HG02970 (cell line): ENCODE results near the gene SETDB2.

Experiments used
- ATAC-seq: cut with Tn5 transposase; IDR thresholded peaks from one replicate; pipeline ENCODE4 v1.9.1; 2021; ENCODE audit warnings: mild to moderate bottlenecking, moderate library complexity, moderate number of reproducible peaks; ENCODE audit not compliant: unreplicated experiment, low FRiP score

Gene SETDB2

DNA sequence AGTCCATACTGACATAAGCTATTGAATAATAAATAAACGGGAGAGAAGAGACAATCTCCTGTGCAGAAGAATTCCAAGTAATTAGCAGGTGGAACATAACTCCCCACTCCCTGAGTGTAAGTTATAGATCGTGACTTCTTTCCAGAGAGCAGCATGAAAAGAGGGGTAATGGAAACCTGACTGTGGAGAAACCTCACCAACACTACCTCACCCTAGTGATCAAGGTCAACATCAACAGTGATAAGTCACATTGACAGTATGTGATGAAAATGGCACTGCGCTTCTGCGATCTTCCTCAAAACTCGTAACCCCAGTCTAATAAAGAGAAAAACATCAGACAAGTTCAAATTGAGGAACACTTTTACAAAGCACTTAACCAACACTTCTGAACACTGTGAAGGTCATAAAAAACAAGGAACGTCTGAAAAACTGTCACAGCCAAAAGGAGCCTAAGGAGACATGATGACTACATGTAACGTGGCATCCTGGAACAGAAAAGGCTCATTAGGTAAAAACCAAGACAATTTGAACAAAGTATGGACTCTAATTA is 20.0 kb upstream of the SETDB2 start:
- ATAC-seq = no peak

DNA sequence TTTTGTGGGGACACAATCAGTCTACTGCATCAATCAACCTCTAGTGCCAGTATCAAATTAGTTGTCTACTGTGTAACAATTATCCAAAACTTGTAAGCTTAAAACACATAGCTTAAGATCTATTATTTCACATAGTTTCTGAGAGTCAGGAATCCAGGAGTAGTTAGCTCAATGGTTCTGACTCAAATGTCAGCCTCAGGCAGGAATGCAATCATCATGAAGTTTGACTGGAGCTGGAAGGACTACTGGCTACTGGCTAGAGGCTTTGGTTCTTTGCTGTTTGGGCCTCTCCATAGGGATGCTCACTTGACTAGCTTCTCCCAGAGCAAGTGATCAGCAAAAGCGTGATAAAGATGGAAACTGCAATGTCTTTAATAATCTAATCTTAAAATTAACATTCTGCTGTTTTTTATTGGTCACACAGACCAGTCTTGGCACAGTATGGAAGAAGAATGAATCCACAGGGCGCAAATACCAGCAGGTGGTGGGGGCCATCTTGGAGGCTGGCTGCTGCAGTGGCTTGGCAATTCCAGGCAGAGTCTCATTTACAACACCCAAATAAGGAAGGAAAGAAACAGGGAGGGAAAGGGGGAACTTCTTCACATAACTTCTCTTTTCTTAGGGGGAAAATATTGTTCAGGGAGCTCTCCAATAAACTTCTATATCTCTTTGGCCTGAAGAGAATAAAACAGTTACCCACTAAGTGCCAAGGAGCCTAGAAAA is 15.9 kb upstream of the SETDB2 start:
- no peak for ATAC-seq

DNA sequence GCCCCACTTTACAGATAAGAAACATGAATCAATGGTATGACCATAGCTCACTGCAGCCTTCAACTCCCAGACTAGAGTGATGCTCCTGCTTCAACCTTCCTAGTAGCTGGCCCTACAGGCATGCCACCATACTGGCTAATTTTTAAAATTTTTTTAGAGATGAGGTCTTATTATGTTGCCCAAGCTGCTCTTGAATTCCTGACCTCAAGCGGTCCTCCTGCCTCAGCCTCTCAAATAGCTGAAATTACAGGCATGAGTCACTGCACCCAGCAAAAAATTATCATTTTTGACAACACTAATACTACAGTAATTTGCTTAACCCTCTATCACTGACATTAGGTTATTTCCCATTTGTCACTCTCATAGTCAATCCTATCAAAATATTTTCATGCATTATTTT is 15.0 kb upstream of the SETDB2 start:
- ATAC-seq = no peak

DNA sequence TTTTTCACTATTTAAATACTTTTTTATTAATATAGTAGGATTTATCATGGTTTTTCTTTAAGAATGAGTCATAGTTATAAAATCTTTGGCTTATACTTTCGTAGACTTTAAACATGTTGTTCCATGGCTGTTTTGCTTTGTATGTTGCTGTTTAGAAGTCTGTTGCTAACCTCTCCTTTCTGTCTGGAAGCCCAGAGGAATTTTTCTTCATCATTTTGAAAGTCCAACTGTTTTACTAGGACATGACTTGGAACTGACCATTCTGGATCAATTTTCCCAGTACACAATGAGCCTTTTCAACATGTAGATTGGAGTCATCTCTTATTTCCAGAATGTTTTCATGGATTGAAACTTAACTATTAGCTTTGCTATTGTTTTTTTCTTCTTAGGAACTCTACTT is 8.1 kb upstream of the SETDB2 start:
- no peak for ATAC-seq

DNA sequence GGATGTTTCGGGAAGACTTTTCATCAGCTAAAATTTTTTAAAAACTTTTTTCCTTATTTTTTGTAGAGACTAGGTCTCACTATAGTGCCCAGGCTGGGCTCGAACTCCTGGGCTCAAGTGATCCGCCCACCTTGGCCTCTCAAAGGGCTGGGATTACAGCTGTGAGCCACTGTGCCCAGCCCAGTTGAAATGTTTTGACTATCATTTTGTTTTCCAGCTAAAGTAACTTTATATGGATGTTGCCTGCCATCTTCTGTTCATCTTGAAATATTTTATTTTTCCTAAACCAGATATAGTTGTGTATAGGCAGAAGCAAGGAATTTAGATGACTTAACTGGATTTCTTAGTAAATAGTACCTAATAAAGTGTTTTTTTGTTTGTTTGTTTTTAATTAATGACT is 7.2 kb upstream of the SETDB2 start:
- no peak for ATAC-seq

DNA sequence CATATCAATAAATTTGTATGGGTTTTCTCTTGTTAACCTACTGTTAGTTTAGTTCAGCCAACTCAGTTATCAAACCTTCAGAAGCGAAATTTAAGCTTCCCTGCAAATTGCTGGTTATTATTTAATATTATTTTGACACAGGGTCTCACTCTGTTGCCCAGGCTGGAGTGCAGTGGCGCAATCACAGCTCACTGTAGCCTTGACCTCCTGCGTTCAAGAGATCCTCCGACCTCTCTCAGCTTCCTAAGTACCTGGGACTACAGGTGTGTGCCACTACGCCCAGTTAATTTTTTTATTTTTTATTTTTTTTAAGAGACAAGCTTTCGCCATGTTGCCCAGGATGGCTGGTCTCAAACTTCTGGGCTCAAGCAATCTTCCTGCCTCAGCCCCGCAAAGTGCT is 6.4 kb upstream of the SETDB2 start:
- ATAC-seq = no peak

DNA sequence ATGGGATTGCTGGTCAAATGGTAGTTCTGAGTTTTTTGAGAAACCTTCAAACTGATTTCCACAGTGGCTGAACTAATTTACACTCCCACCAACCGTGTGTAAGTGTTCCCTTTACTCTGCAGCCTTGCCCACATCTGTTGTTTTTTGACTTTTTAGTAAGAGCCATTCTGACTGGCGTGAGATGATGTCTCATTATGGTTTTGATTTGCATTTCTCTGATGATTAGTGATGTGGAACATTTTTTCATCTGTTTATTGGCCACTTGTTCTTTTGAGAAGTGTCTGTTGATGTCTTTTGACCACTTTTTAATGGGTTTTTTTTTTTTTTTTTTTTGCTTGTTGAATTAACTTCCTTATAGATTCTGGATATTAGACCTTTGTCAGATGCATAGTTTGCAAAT is 4.5 kb upstream of the SETDB2 start:
- ATAC-seq = no peak

DNA sequence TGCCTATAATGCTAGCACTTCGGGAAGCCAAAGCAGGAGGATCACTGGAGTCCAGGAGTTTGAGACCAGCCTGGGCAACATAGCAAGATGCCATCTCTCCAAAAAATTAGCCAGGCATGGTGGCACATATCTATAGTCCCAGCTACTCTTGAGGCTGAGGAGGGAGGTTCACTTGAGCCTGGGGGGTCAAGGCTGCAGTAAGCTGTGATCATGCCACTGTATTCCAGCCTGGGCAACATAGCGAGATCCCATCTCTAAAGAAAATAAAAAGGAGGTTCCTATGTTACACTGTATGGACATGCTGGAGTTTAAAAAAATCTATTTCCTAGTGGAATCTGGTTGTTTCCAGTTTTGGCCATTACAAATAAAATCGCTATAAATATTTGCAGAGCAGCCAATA is 2.8 kb upstream of the SETDB2 start:
- ATAC-seq = no peak

DNA sequence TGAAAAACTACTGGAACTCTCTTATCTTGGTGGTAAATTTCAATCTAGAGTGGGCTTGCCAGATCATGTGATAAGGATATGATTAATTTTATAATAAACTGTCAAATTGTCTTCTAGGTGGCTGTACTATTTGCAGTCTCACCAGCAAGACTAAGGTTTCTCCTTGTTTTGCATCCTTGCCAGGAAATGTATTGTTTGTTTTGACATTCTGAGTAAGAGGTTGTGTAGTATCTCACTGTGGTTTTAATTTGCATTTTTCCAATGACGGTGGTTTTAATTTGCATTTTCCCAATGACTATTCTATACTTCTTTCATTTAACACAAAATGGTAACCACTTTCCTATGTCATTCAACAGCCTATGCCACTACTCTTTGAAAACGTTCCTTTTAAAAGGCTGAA is 2.2 kb upstream of the SETDB2 start:
- no peak for ATAC-seq

DNA sequence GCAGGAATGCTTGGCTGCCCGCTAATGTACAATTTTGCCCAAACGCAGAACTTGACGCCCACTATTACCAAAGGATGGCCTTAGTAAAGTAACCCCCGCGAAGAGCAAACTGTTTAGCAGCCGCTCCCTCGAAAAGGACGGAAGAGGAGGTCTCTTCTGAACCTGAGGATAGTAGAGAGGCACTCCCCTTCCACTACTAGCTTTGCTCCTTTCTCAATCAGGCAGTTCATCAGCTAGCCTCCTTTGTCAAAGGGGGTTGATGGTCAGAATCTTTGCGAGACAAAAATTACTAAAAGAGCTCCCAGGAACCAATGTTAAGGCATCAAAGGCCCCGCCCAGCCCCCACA is 744 bp upstream of the SETDB2 start:
- no peak for ATAC-seq

DNA sequence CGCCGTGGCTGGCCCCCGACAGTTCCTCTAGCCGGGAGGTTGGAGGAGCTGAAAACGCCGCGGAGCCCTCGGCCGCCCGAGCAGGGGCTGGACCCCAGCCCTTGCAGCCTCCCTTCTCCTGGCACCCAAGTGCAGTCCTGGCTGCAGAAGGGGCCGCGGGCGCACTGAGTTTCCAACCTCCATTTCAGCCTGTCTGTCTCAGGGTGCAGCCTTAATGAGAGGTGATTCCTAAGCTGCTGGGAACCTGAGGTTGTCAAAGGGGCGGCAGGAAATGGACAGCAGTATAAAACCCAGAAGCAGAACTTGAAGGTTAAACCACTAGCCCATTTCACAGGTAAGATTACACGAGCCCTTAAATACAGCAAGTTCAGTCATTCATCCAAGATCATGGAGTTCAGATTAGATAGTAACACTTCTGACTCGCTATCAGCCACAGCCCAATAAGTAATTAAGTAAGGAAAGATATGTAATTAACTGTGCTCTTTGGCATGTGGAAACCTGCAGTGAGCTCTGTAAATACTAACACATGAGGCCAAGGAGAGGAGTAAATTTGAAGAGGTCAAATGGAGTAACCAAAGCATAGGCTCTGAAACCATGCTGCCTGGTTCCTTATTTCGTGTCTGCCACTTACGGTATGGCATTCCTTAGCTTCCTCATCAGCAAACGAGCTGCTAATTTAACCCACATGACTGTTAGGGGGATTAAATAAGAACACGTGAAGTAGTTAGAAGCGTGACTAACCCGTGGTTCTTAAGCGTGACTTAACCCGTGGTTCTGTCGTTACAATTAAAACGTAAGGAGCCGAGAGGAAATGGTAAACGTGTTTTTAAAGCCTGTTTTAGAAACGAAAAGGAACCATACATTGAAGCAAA is 686 bp downstream of the SETDB2 start:
- peak; percentile 2 for ATAC-seq

DNA sequence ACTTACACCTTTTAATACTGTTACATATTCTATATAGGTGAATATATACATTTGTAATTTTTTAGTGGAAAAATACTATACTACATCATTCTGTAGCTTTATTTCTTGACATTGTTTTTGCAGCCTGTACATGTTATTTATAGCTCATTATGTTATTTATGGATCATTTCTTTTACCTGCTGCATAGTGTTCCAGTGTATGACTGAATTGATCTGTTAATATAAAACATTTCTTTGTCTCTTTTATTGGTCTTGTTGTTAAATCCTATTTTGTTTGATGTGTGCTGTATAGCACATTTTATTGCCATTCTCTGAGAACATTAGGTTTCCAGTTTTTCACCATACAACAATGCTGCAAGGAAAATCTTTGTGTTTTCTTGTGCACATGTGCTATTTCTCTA is 2.4 kb downstream of the SETDB2 start:
- ATAC-seq = no peak

DNA sequence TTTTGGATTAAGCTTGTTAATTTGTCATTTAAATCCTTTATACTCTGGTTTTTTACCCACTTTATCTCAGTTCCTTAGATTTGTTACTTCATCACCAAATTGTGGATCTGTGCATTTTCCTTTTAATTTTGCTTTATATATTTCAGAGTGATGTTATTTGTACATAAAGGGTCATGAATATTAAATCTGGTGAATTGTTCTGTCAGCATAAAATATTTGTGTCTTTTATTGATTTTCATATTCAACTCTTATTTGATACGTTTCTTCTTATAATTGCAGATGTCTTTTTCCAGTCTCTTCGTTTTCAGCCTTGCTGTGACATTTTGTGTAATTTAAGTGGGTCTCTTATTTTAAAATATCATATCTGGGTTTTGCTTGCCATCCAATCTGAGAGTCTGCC is 4.7 kb downstream of the SETDB2 start:
- no peak for ATAC-seq

DNA sequence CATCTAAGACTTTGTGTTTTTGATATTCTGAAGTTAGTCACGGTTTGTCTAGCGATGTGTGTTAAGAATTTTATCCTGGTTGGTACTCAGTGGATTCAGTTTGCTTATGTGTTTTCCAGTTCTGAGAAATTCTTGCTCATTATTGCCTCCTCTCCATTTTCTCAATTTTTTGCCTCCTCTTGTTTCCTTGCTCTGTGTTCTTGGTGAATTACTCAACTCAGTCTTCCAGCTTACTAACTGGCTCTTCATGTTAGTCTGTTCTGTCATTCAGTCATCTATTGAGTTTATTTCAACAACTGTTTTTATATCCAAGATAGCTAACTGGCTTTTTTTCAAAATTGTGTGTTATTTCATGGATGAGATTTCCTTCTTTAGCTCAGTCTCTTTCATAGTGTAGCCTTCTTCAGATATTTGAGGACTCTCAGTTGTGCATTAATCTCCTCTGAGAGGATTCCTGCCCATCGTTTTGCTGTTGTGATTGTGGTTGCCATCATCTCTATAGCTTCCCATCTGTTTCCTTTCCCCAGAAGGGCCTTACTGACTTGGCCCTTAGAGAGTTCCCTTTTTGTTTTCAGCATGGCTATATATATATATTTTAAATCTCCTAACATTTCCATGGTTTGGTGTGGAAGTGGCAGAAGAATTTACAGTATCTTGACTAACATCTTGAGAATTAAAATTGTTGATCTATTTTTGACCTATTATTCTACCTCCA is 6.2 kb downstream of the SETDB2 start:
- no peak for ATAC-seq

DNA sequence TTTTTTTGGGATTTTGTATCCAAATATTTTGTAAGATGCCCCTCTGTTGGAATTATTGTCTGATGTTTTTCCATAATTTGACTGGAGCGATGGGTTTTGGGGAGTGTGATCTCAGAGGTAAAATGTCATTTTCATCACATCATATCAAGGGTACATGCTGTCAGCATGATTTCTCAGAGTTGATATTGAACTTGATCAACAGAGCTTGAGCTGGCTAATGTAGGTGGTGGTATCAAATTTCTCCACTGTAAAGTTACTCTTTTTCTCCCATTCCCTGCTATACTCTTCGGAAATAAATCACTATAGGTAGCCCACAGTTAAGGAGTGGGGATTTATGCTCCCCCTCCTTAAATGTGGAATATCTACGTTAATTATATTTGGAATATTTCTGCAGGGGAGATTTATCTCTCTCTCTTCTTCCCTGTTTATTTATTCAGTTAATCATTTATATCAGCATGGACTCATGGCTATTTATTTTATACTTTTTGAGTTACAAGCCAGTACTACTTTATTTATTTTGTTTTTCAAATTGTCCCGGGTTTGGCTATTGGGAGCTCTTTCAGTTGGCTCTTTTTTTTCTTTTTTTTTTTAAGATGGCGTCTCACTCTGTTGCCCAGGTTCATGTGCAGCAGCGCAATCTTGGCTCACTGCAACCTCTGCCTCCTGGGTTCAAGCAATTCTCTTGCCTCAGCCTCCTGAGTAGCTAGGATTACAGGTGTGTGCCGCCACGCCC is 8.8 kb downstream of the SETDB2 start:
- no peak for ATAC-seq

DNA sequence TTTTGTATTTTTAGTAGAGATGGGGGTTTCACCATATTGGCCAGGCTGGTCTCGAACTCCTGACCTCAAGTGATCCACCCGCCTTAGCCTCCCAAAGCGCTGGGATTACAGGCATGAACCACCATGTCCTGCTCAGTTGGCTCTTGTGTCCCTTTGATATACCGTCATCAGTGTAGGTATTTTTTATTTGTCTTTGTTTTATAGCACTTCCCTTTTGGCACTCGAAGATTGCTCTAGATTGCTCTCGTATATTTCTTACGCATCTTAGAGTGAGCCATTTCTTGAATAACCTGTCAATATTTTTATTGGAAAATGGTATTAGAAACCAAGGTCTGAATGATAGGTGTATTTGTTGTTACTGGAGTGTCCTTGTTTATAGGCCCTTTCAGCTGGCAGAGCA is 9.4 kb downstream of the SETDB2 start:
- no peak for ATAC-seq

DNA sequence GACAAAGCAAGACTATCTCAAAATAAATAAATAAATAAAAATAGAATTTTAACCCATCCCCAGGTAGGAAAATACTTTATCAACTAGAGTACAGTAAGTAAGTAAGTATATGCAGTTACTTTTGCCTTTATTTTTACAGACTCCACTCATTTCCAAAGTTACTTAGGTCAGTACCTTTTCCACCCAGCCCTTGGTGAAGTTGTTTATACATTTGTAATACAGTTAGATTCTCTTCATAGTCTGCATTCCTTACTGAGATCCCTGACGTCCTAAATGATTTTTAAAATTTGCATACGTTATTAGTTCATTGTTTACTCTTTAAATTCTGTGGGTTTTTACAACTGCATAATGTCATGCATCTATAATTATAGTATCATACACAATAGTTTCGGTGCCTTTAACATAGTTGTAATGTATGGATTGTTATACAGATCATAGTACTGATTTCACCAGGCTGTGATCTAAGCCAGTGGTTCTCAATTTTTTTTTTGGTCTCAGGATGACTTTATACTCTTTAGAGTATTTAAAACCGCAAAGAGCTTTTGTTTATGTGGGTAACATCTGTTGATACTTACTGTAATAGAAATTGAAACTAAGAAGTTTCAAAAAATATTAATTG is 10.4 kb downstream of the SETDB2 start:
- peak; percentile 78 for ATAC-seq

DNA sequence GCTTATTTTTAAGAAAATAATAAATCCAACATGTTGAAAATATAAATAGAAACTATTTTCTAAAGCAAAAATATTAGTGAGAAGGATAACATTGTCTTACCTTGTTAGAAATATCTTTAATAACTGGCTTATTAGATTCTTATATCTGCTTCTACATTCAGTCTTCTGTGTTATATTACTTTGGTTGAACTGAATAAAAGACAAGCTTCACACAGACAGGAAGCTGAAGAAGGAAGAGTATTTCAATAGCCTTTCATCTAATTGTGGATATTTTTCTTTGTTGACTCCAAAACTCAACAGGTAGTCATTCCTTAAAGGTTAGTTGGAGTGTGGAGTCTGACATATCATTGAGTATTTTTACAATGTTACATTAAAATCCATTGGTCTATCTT is 10.9 kb downstream of the SETDB2 start:
- peak; percentile 18 for ATAC-seq

DNA sequence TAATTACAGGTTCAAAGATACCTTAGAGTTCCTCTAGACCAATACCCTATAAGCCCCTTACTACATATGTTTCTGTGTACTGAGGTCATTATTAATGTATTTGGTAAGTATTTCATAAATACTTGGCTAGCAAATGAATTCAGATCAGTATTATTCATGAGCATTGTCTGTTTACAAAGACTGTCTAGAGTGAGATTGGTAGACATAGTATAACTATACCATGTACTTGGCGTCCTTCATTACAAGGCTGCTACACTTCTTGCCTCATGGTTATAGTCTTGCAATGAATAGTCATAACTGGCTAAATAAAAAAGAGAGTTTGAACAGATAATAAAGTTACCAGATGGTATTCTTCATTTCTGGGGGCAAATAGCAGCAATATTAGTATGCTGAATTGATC is 12.1 kb downstream of the SETDB2 start:
- no peak for ATAC-seq

DNA sequence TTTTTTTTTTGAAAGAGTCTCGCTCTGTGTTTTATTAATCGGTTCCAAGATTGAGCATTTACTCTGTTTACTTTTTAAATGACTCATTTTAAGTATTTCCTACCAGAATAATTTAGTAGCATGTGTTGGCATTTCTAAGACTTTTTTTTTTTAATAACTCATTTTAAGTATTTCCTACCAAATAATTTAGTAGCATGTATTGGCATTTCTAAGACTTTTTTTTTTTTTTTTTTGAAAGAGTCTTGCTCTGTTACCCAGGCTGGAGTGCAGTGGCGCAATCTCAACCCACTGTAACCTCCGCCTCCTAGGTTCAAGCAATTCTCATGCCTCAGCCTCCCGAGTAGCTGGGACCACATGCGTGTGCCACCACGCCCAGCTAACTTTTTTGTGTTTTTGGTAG is 13.1 kb downstream of the SETDB2 start:
- no peak for ATAC-seq
